Measurements from ENCODE around the gene ANKRD33B. TPM values are rescaled to one million over a fixed set of nuclear protein-coding genes. Genes with fewer than 3 reads are reported as not detected.
A peak's percentile ranks its signal among the peaks of the same experiment; 100 is the strongest.

Gene ANKRD33B
- total and polyA plus RNA-seq, 10 donors: 2.0 to 37.8 (median 24.6) TPM

- Histone ChIP-seq H3K4me1 (peaks cover 0 to 51% (median 32%) of the 10 kb centered on the region in 6 donors), H3K9me3 (no peaks in the 10 kb centered on the region), H3K36me3 (no peaks in the 10 kb centered on the region), H3K27me3 (replicated peaks in 1 of 7) (no peaks in the 10 kb centered on the region), H3K27ac (no peak overlapping the region), H3K4me3 (no peak overlapping the region)
- 85 to 89% (median 87%) methylated on average over 10 of the region's 10 CpGs for WGBS, 5 donors
- no peak for TF ChIP-seq POLR2A (IDR thresholded peaks at IDR 0.05)
- no peak for TF ChIP-seq POLR2AphosphoS5 (IDR thresholded peaks at IDR 0.05)
- TF ChIP-seq, protein P1, sequence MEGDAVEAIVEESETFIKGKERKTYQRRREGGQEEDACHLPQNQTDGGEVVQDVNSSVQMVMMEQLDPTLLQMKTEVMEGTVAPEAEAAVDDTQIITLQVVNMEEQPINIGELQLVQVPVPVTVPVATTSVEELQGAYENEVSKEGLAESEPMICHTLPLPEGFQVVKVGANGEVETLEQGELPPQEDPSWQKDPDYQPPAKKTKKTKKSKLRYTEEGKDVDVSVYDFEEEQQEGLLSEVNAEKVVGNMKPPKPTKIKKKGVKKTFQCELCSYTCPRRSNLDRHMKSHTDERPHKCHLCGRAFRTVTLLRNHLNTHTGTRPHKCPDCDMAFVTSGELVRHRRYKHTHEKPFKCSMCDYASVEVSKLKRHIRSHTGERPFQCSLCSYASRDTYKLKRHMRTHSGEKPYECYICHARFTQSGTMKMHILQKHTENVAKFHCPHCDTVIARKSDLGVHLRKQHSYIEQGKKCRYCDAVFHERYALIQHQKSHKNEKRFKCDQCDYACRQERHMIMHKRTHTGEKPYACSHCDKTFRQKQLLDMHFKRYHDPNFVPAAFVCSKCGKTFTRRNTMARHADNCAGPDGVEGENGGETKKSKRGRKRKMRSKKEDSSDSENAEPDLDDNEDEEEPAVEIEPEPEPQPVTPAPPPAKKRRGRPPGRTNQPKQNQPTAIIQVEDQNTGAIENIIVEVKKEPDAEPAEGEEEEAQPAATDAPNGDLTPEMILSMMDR (IDR thresholded peaks at IDR 0.05 in 8 of 11, conservative IDR thresholded peaks at IDR 0.05 in 3 of 11): no peak
- intact Hi-C loops (cut with DNase I; ENCODE audit: low total_unique reads): no loop called here
- no peak for DNase-seq
Measured at GRCh38 chr5:10550222-10550995, 13.5 kb upstream of the ANKRD33B start.

- no peak overlapping the region for H3K4me3 ChIP-seq
- H3K9me3 ChIP-seq: no peaks in the 10 kb centered on the region
- WGBS, 5 donors: 85 to 96% (median 93%) methylated on average over 3 of the region's 3 CpGs
- H3K27ac ChIP-seq: no peak overlapping the region
- no peak for DNase-seq
- H3K36me3 ChIP-seq: no peaks in the 10 kb centered on the region
- no peaks in the 10 kb centered on the region for H3K27me3 ChIP-seq (replicated peaks in 1 of 7)
- TF ChIP-seq POLR2AphosphoS5 (IDR thresholded peaks at IDR 0.05) (no peak), POLR2A (IDR thresholded peaks at IDR 0.05) (no peak)
- TF ChIP-seq, protein P1 (IDR thresholded peaks at IDR 0.05 in 8 of 11, conservative IDR thresholded peaks at IDR 0.05 in 3 of 11): no peak
- intact Hi-C loops (cut with DNase I; ENCODE audit: low total_unique reads): no loop called here
- peaks cover 5 to 59% (median 36%) of the 10 kb centered on the region in 6 donors for H3K4me1 ChIP-seq
Measured at GRCh38 chr5:10551782-10552138, 12.1 kb upstream of the ANKRD33B start.

DNA sequence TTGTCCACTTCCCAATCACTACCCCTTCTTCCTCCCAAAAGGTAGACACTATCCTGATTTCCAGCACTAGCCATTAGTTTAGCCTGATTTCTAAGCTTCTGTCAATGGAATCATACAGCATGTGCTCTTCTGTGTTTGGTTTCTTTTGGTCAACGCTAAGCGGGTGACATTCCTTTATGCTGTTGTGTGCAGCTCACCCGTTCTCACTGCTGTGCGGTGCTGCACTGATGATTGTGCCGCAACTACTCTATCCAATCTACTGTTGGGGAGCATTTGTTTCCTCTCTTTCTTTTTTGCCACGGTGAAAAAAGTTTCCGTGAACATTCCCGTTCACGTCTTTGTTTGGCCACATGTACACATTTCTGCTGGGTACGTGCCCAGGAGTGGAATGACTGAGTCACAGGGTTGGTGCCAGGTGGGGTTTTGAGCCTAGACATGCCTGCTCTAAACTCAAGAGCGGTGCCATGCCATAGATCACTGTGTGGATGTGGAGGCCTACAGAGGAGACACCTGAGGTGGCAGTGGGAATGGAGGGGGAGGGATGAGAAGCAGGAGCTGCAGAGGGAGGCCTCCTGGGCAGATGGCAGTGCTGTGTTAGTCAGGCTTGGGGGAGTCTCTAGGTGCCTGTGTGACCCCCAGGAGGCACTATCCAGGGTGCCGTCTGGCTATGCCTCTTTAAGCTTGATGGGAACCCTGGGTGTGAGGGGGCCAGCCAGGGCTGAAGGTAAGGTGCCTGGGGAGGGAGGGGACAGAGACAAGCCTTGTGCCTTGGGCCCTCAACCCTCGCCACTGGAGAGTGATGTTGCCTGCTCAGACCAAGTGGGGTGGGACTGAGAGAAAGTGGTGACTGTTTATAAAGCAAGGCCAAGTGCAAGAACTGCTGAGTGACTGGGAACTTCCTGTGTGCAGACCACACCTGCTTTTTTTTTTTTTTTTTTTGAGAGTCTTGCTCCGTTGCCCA lies 11.4 kb upstream of the ANKRD33B start:
- TF ChIP-seq, protein P1 (IDR thresholded peaks at IDR 0.05 in 8 of 11, conservative IDR thresholded peaks at IDR 0.05 in 3 of 11): no peak
- TF ChIP-seq POLR2AphosphoS5 (IDR thresholded peaks at IDR 0.05): no peak
- TF ChIP-seq POLR2A (IDR thresholded peaks at IDR 0.05): no peak
- intact Hi-C loops (cut with DNase I; ENCODE audit: low total_unique reads): no loop called here
- H3K27ac ChIP-seq: peak overlapping the region in 1 of 8 donors; percentile 3
- no peaks in the 10 kb centered on the region for H3K9me3 ChIP-seq
- H3K27me3 ChIP-seq (replicated peaks in 1 of 7): no peaks in the 10 kb centered on the region
- 79 to 85% (median 82%) methylated on average over 14 of the region's 14 CpGs for whole genome bisulfite sequencing, 5 donors
- DNase-seq: no peak
- no peaks in the 10 kb centered on the region for H3K36me3 ChIP-seq
- no peak overlapping the region for H3K4me3 ChIP-seq
- H3K4me1 ChIP-seq: peaks cover 11 to 59% (median 40%) of the 10 kb centered on the region in 6 donors

DNA sequence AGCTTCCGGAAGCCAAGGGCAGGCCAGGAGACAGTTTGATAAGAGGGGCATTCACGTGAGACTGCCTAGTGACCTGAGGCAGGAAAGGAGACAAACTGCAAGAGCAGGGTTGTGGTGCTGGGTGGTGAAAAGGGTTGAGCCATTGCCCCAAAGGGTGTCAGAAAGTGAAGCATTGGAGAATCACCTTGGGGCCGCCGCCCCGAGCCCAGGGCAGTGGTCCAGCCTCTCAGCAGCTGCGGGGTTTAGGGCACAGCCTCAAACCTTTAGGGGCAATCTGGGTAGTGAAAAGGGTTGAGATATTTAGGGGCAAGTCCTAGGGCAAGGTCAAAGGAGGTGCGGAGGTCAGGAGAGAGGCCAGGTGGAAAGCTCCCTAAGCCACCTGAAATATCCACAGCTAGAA lies 10.4 kb upstream of the ANKRD33B start:
- H3K36me3 ChIP-seq: no peaks in the 10 kb centered on the region
- no peaks in the 10 kb centered on the region for H3K27me3 ChIP-seq (replicated peaks in 1 of 7)
- no peaks in the 10 kb centered on the region for H3K9me3 ChIP-seq
- H3K4me1 ChIP-seq: peaks cover 11 to 64% (median 47%) of the 10 kb centered on the region in 6 donors
- peak overlapping the region in 1 of 8 donors; percentile 7 for H3K27ac ChIP-seq
- no peak for DNase-seq
- H3K4me3 ChIP-seq: no peak overlapping the region
- intact Hi-C loops (cut with DNase I; ENCODE audit: low total_unique reads): no loop called here
- 70 to 77% (median 75%) methylated on average over 7 of the region's 7 CpGs for WGBS, 5 donors
- peak in 2 of 3 donors; percentile 33 to 43 for TF ChIP-seq POLR2AphosphoS5 (IDR thresholded peaks at IDR 0.05)
- TF ChIP-seq, protein P1 (IDR thresholded peaks at IDR 0.05 in 8 of 11, conservative IDR thresholded peaks at IDR 0.05 in 3 of 11): no peak
- TF ChIP-seq POLR2A (IDR thresholded peaks at IDR 0.05): no peak
